MM.1S (cell line): Measurements from ENCODE around the gene FMNL1.
A peak's percentile ranks its signal among the peaks of the same experiment; 100 is the strongest.

Source experiments
- DNase-seq: peaks from one replicate; pipeline ENCODE4 v3.0.0-alpha.2; 2015
- H2AFZ ChIP-seq: fragments of 300-600 bp; sonication (generic); 2 replicates; pipeline ENCODE4 v1.6.0; 2016; ENCODE audit warnings: antibody characterized with exemption, low read length
- H3F3A ChIP-seq: fragments of 300-600 bp; sonication (generic); 2 replicates; pipeline ENCODE4 v1.6.1; 2016; ENCODE audit warnings: mild to moderate bottlenecking, antibody characterized with exemption, low read length, moderate library complexity, mixed read lengths; ENCODE audit not compliant: insufficient read depth
- H3K27ac ChIP-seq: fragments of 300-600 bp; sonication (generic); 2 replicates; pipeline ENCODE4 v1.5.1; 2016; ENCODE audit warnings: mild to moderate bottlenecking, low read length
- H3K27me3 ChIP-seq: fragments of 300-600 bp; sonication (generic); replicated peaks from 2 replicates; pipeline ENCODE4 v1.6.0; 2016; ENCODE audit warnings: low read length; ENCODE audit not compliant: insufficient read depth
- H3K36me3 ChIP-seq: fragments of 300-600 bp; sonication (generic); replicated peaks from 2 replicates; pipeline ENCODE4 v1.6.1; 2016; ENCODE audit warnings: mild to moderate bottlenecking, low read length, mixed read lengths; ENCODE audit not compliant: insufficient read depth
- H3K4me1 ChIP-seq: fragments of 300-600 bp; sonication (generic); 2 replicates; pipeline ENCODE4 v1.6.1; 2016; ENCODE audit warnings: low read length, mixed read lengths
- H3K4me2 ChIP-seq: fragments of 300-600 bp; sonication (generic); 2 replicates; pipeline ENCODE4 v1.6.0; 2016; ENCODE audit warnings: low read depth, low read length
- H3K4me3 ChIP-seq: fragments of 300-600 bp; sonication (generic); 2 replicates; pipeline ENCODE4 v1.5.1; 2016; ENCODE audit warnings: low read length, mixed read lengths
- H3K79me2 ChIP-seq: fragments of 300-600 bp; sonication (generic); 2 replicates; pipeline ENCODE4 v1.6.1; 2016; ENCODE audit warnings: mixed run types, low read length, mixed read lengths
- H3K9ac ChIP-seq: fragments of 300-600 bp; sonication (generic); 2 replicates; pipeline ENCODE4 v1.6.1; 2016; ENCODE audit warnings: low read length, mixed read lengths
- H3K9me2 ChIP-seq: fragments of 300-600 bp; sonication (generic); replicated peaks from 2 replicates; pipeline ENCODE4 v1.6.1; 2016; ENCODE audit warnings: mild to moderate bottlenecking, low read length, mixed read lengths; ENCODE audit not compliant: insufficient read depth
- H3K9me3 ChIP-seq: fragments of 300-600 bp; sonication (generic); replicated peaks from 2 replicates; pipeline ENCODE4 v1.6.1; 2016; ENCODE audit warnings: mild to moderate bottlenecking, low read length, mixed read lengths; ENCODE audit not compliant: insufficient read depth
- H4K20me1 ChIP-seq: fragments of 300-600 bp; sonication (generic); 2 replicates; pipeline ENCODE4 v1.6.1; 2016; ENCODE audit warnings: mild to moderate bottlenecking, low read length, moderate library complexity, mixed read lengths; ENCODE audit not compliant: insufficient read depth
- CTCF ChIP-seq: fragments of 300-600 bp; sonication (generic); IDR thresholded peaks from 2 replicates; pipeline ENCODE4 v1.5.1; 2016; ENCODE audit warnings: antibody characterized with exemption, low read length, mixed read lengths
- EZH2 ChIP-seq: fragments of 300-600 bp; sonication (generic); optimal IDR thresholded peaks from 2 replicates; pipeline ENCODE3; 2017; ENCODE audit warnings: low read depth, mild to moderate bottlenecking, antibody characterized with exemption, low read length, mixed read lengths
- EZH2phosphoT487 ChIP-seq: fragments of 300-600 bp; sonication (generic); IDR thresholded peaks from 2 replicates; pipeline ENCODE4 v1.6.1; 2018; ENCODE audit warnings: antibody characterized with exemption, low read length

The FMNL1 gene

GRCh38 chr17:45270828-45271418, 49.2 kb downstream of the FMNL1 start:
- H2AFZ ChIP-seq: no peak overlapping the region
- no peaks in the 10 kb centered on the region for H3K79me2 ChIP-seq
- no peaks in the 10 kb centered on the region for H3K9me3 ChIP-seq
- no peak overlapping the region for H3K4me3 ChIP-seq
- H3K36me3 ChIP-seq: peaks cover 4% of the 10 kb centered on the region; the same call in 1 of the 2 replicates
- no peaks in the 10 kb centered on the region for H3K4me1 ChIP-seq
- H4K20me1 ChIP-seq: no peaks in the 10 kb centered on the region
- no peaks in the 10 kb centered on the region for H3K27me3 ChIP-seq
- no peak overlapping the region for H3K9ac ChIP-seq
- peak; percentile 18 for DNase-seq
- H3K9me2 ChIP-seq: no peaks in the 10 kb centered on the region
- no peak overlapping the region for H3K4me2 ChIP-seq
- TF ChIP-seq EZH2phosphoT487: no peak
- TF ChIP-seq CTCF: peak; percentile 60
- 0 out of 2 replicates have a peak, but pooled peaks cover 3% of the 10 kb centered on the region for H3F3A ChIP-seq
- no peak overlapping the region for H3K27ac ChIP-seq

GRCh38 chr17:45271603-45272002, 49.9 kb downstream of the FMNL1 start:
- Histone ChIP-seq H3K79me2 (no peaks in the 10 kb centered on the region), H3K9me2 (no peaks in the 10 kb centered on the region), H3K9me3 (no peaks in the 10 kb centered on the region), H4K20me1 (no peaks in the 10 kb centered on the region), H2AFZ (no peak overlapping the region), H3K27me3 (no peaks in the 10 kb centered on the region), H3K9ac (no peak overlapping the region), H3K4me3 (no peak overlapping the region), H3K27ac (no peak overlapping the region), H3F3A (no peaks in the 10 kb centered on the region), H3K4me1 (no peaks in the 10 kb centered on the region), H3K4me2 (no peak overlapping the region), H3K36me3 (peaks cover 4% of the 10 kb centered on the region; the same call in 1 of the 2 replicates)
- DNase-seq: no peak
- TF ChIP-seq EZH2phosphoT487 (no peak), CTCF (no peak), EZH2 (no peak)

GRCh38 chr17:45273551-45273957, 51.9 kb downstream of the FMNL1 start:
- H4K20me1 ChIP-seq: no peaks in the 10 kb centered on the region
- no peak overlapping the region for H3K4me2 ChIP-seq
- H3K4me1 ChIP-seq: peaks cover 5% of the 10 kb centered on the region; the same call in 1 of the 2 replicates
- H3K9me2 ChIP-seq: no peaks in the 10 kb centered on the region
- no peak overlapping the region for H3K4me3 ChIP-seq
- no peaks in the 10 kb centered on the region for H3K79me2 ChIP-seq
- H3K27ac ChIP-seq: no peak overlapping the region
- peaks cover 7% of the 10 kb centered on the region; the same call in 1 of the 2 replicates for H3F3A ChIP-seq
- no peaks in the 10 kb centered on the region for H3K27me3 ChIP-seq
- TF ChIP-seq EZH2phosphoT487 (no peak), EZH2 (no peak), CTCF (no peak)
- H2AFZ ChIP-seq: no peak overlapping the region
- peaks cover 4% of the 10 kb centered on the region; the same call in 1 of the 2 replicates for H3K36me3 ChIP-seq
- no peak for DNase-seq
- no peak overlapping the region for H3K9ac ChIP-seq
- no peaks in the 10 kb centered on the region for H3K9me3 ChIP-seq
